ENCODE results near the gene CNTNAP4.

GRCh38 chr16:76278980-76279379 lies 1.8 kb downstream of the CNTNAP4 start:
- TF ChIP-seq, protein P1, sequence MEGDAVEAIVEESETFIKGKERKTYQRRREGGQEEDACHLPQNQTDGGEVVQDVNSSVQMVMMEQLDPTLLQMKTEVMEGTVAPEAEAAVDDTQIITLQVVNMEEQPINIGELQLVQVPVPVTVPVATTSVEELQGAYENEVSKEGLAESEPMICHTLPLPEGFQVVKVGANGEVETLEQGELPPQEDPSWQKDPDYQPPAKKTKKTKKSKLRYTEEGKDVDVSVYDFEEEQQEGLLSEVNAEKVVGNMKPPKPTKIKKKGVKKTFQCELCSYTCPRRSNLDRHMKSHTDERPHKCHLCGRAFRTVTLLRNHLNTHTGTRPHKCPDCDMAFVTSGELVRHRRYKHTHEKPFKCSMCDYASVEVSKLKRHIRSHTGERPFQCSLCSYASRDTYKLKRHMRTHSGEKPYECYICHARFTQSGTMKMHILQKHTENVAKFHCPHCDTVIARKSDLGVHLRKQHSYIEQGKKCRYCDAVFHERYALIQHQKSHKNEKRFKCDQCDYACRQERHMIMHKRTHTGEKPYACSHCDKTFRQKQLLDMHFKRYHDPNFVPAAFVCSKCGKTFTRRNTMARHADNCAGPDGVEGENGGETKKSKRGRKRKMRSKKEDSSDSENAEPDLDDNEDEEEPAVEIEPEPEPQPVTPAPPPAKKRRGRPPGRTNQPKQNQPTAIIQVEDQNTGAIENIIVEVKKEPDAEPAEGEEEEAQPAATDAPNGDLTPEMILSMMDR (IDR thresholded peaks at IDR 0.05 in 8 of 11, conservative IDR thresholded peaks at IDR 0.05 in 3 of 11) = peak in 1 of 11 experiments; percentile 17
- TF ChIP-seq POLR2A (IDR thresholded peaks at IDR 0.05) (no peak), POLR2AphosphoS5 (IDR thresholded peaks at IDR 0.05) (no peak)

Data from spleen (tissue), 7 donors.